Thyroid gland (tissue), 4 donors: ENCODE results near the gene RIC3.

Source experiments
- CTCF ChIP-seq, 6 experiments: fragments of 200-600 bp in 3 of 6; fragments of 450-650 bp in 3 of 6; sonication (generic) in 3 of 6; IDR thresholded peaks; one replicate each; pipeline ENCODE4 v1.5.1; 2016 to 2019; ENCODE audit warnings: antibody characterized with exemption in 6 of 6, mild to moderate bottlenecking in 2 of 6, inconsistent platforms in 1 of 6, moderate library complexity in 1 of 6
- POLR2A ChIP-seq, 2 donors: fragments of 450-650 bp; IDR thresholded peaks; one replicate each; pipeline ENCODE4 v1.6.1; 2017; ENCODE audit warnings: antibody characterized with exemption in 2 of 2, mild to moderate bottlenecking in 2 of 2, moderate library complexity in 1 of 2

GRCh38 chr11:8218409-8218808 lies 49.6 kb upstream of the RIC3 start:
- TF ChIP-seq POLR2A (IDR thresholded peaks at IDR 0.05), result no peak
- TF ChIP-seq CTCF (IDR thresholded peaks at IDR 0.05), result no peak
